Measurements from ENCODE around the gene CPB2. TPM values are rescaled to one million over a fixed set of nuclear protein-coding genes. Genes with fewer than 3 reads are reported as not detected.

CPB2 gene
- total RNA-seq, 2 donors from 2014 or later = 0.85 TPM; not detected in 1

GRCh38 chr13:46086985-46087384 lies 17.8 kb downstream of the CPB2 start:
- no peak overlapping the region for H3K4me3 ChIP-seq
- no peaks in the 10 kb centered on the region for H3K27me3 ChIP-seq (replicated peaks; ENCODE audit: insufficient read depth)
- no peak for DNase-seq (ENCODE audit: low spot score)
- no peaks in the 10 kb centered on the region for H3K36me3 ChIP-seq
- H3K9me3 ChIP-seq = no peaks in the 10 kb centered on the region
- H3K27ac ChIP-seq = no peak overlapping the region
- intact Hi-C loops (cut with DNase I) = no loop called here
- TF ChIP-seq CTCF (IDR thresholded peaks at IDR 0.05) (no peak), POLR2AphosphoS5 (IDR thresholded peaks at IDR 0.05) (no peak), POLR2A (IDR thresholded peaks at IDR 0.05) (no peak)
- WGBS = 92% methylated on average over 12 of the region's 12 CpGs
- no peaks in the 10 kb centered on the region for H3K4me1 ChIP-seq (replicated peaks)

- DNase-seq (ENCODE audit: low spot score) = no peak
- H3K9me3 ChIP-seq = no peaks in the 10 kb centered on the region
- intact Hi-C loops (cut with DNase I) = no loop called here
- H3K27me3 ChIP-seq (replicated peaks; ENCODE audit: insufficient read depth) = no peaks in the 10 kb centered on the region
- 86% methylated on average over 12 of the region's 12 CpGs for WGBS
- no peaks in the 10 kb centered on the region for H3K36me3 ChIP-seq
- H3K27ac ChIP-seq = no peak overlapping the region
- H3K4me3 ChIP-seq = no peak overlapping the region
- no peaks in the 10 kb centered on the region for H3K4me1 ChIP-seq (replicated peaks)
- no peak for TF ChIP-seq CTCF (IDR thresholded peaks at IDR 0.05)
- no peak for TF ChIP-seq POLR2A (IDR thresholded peaks at IDR 0.05)
- no peak for TF ChIP-seq POLR2AphosphoS5 (IDR thresholded peaks at IDR 0.05)
These were observed 18.4 kb downstream of the CPB2 start for GRCh38 chr13:46086421-46086922.

GRCh38 chr13:46085737-46086136 lies 19.1 kb downstream of the CPB2 start:
- no peak for TF ChIP-seq POLR2AphosphoS5 (IDR thresholded peaks at IDR 0.05)
- no peak for TF ChIP-seq CTCF (IDR thresholded peaks at IDR 0.05)
- no peak for TF ChIP-seq POLR2A (IDR thresholded peaks at IDR 0.05)
- Histone ChIP-seq H3K27ac (no peak overlapping the region), H3K4me1 (replicated peaks) (no peaks in the 10 kb centered on the region), H3K36me3 (no peaks in the 10 kb centered on the region), H3K9me3 (no peaks in the 10 kb centered on the region), H3K27me3 (replicated peaks; ENCODE audit: insufficient read depth) (no peaks in the 10 kb centered on the region), H3K4me3 (no peak overlapping the region)
- 93% methylated on average over 13 of the region's 13 CpGs for WGBS
- DNase-seq (ENCODE audit: low spot score) = no peak
- intact Hi-C loops (cut with DNase I) = no loop called here

- no peak overlapping the region for H3K4me3 ChIP-seq
- H3K9me3 ChIP-seq = no peaks in the 10 kb centered on the region
- TF ChIP-seq POLR2AphosphoS5 (IDR thresholded peaks at IDR 0.05) (no peak), CTCF (IDR thresholded peaks at IDR 0.05) (no peak), POLR2A (IDR thresholded peaks at IDR 0.05) (no peak)
- 94% methylated on average over 5 of the region's 5 CpGs for WGBS
- intact Hi-C loops (cut with DNase I) = no loop called here
- no peak overlapping the region for H3K27ac ChIP-seq
- no peaks in the 10 kb centered on the region for H3K36me3 ChIP-seq
- H3K27me3 ChIP-seq (replicated peaks; ENCODE audit: insufficient read depth) = no peaks in the 10 kb centered on the region
- H3K4me1 ChIP-seq (replicated peaks) = no peaks in the 10 kb centered on the region
- DNase-seq (ENCODE audit: low spot score) = no peak
These were observed 22.5 kb downstream of the CPB2 start for GRCh38 chr13:46082324-46082723.

GRCh38 chr13:46079770-46080169 lies 25.1 kb downstream of the CPB2 start:
- Histone ChIP-seq H3K9me3 (no peaks in the 10 kb centered on the region), H3K4me3 (no peak overlapping the region), H3K27me3 (replicated peaks; ENCODE audit: insufficient read depth) (no peaks in the 10 kb centered on the region), H3K27ac (no peak overlapping the region), H3K36me3 (no peaks in the 10 kb centered on the region), H3K4me1 (replicated peaks) (no peaks in the 10 kb centered on the region)
- TF ChIP-seq POLR2A (IDR thresholded peaks at IDR 0.05) = no peak
- DNase-seq (ENCODE audit: low spot score) = no peak
- 83% methylated on average over 2 of the region's 2 CpGs for WGBS
- intact Hi-C loops (cut with DNase I) = no loop called here

Data from prostate gland (tissue), 2 donors.